Stimulated activated CD8-positive, alpha-beta memory T cell treated with anti-CD3 and anti-CD28 coated beads, Interleukin-2, amount 100 ng/mL, for 48 hours (primary cell): ENCODE measurements around the gene KIF3B.
"Not testable (repeated sequence)": the region's sequence is repeated elsewhere in the genome, so short reads cannot be mapped to it uniquely, and the experiment has no call there.

Experiments used
- DNase-seq, 2 donors: peaks; one replicate each; pipeline ENCODE4 v3.0.0-alpha.2; 2020; ENCODE audit warnings: low read depth in 2 of 2

The KIF3B gene

GRCh38 chr20:32248043-32248442, 29.4 kb upstream of the KIF3B start:
- no peak for DNase-seq

- no peak for DNase-seq
Measured at GRCh38 chr20:32249030-32249738, 28.3 kb upstream of the KIF3B start.

- DNase-seq: no peak
Measured at GRCh38 chr20:32251470-32251869, 26.0 kb upstream of the KIF3B start.

DNA sequence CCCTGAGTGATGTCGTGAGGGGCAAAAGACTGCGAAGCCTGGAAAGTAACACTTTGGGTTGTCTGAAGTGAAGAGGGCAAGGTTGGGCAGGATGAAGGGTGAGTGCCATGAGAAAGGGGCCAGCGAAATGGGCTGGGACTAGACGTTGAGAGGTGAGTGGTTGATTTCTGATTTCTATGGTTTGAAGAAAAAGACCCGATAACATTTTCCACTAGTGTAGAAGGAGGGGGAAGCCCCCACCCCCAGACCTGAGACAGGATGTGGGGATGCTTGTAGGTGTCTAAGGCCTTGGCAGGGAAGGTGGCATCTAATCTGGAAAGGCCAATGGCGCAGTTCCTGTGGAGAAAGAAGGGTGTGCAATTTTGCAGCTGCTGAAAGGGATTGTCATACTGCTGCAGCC, 25.3 kb upstream of the KIF3B start:
- peak; percentile 74 to 83 for DNase-seq

DNA sequence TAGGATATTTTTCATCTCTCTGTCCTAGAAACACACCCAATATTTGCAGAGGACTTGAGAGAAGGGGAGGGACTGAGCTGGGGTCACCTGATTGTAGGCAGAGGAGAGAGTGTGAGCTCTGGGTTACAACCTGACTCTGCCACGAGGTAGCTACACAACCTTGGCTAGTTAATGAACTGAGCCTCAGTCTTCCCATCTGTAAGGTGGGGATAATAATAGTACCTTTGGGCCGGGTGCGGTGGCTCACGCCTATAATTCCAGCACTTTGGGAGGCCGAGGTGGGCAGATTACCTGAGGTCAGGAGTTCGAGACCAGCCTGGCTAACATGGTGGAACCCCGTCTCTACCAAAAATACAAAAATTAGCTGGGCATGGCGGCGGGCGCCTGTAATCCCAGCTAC, 16.5 kb upstream of the KIF3B start:
- not testable (repeated sequence) for DNase-seq

DNA sequence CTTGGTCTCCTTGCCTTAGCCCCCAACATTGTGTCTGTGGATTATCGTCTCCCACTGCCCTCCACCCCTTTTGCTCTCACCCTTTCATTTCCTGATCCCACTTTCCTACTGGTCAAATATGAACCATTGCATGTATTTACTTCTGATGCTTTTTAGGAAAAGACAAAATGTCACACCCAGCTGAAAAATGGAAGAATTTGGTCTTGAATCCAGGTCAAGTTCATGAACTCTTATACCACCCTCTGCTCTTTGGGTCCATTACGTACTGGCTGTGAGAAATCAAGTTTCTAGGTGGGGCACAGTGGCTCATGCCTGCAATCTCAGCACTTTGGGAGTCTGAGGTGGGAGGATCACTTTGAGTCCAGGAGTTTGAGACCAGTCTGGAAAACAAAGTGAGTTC, 15.8 kb upstream of the KIF3B start:
- no peak for DNase-seq

DNA sequence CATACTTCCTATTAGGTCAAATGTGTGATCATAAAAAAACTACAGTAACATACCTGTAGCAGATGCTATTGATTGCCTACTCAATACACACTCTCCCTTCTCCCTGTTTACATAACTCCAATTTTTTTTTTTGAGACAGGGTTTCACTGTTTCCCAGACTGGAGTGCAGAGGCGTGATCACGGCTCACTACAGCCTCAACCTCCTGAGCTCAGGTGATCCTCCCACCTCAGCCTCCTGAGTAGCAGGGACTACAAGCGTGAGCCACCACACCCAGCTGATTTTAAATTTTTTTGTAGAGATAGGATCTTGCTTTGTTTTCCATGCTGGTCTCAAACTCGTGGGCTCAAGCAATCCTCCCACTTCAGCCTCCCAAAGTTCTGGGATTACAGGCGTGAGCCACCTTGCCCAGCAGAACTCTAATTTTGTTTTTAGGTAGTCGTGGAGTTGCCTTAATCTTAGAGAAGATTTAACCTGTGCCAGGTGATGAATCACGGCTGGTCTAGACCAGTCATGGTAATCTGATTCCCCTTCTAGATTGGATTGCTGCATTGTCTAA, 14.0 kb upstream of the KIF3B start:
- DNase-seq: no peak

DNA sequence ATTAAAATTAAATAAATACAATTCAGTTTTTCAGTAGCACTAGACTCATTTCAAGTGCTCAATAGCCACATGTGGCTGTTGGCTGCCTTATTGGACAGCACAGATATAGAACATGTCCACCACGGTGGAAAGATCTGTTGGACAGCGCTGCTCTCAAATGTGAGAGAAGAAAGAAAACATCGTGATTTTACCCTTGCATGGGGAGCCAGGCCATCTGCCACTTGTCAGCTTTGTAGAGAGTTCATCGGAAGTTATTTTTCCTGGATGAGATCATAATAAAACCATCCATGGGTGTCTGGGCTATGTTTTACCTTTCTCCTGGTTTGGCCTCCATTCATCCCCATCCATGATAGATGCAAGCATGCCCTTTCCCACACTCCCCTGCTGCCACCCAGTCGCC, 5.8 kb upstream of the KIF3B start:
- no peak for DNase-seq

GRCh38 chr20:32274359-32274758, 3.1 kb upstream of the KIF3B start:
- no peak for DNase-seq

DNA sequence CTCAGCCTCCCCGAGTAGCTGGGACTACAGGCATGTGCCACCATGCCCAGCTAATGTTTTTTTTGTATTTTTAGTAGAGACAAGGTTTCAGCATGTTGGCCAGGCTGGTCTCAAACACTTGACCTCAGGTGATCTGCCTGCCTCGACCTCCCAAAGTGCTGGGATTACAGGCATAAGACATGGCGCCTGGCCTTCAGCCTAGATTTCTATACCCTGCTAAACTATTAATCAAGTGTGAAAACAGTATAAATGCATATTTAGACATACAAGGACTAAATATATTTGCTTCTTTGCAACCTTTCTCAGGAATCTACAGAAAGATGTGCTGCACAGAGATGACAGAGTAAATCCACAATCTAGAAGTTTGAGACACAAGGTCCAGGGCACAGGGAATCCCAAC, 2.3 kb upstream of the KIF3B start:
- DNase-seq: not testable (repeated sequence)

DNA sequence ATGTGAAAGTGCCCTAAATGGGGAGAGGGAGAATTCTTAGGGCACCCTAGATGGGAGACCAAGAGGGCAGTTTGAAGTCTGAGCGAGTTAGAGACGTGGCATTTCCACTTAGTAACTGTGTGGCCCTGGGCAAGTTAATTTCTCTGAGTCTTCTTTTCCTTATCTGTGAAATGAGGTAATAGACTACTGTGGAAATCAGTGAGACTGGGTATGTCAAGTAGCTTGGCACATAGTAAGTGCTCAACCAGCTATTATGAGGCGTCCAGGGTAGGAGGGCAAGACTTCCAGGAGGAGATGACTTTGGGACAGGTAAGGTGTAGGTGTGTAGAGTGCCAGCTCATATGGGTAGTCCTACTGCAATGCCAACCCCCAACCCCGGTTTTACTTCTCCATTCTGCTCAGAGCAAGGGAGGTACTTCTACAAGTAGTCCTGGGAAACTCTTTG, 770 bp downstream of the KIF3B start:
- DNase-seq: no peak

- DNase-seq: peak in 1 of 2 donors; percentile 11
Measured at GRCh38 chr20:32281711-32282110, 4.3 kb downstream of the KIF3B start.

DNA sequence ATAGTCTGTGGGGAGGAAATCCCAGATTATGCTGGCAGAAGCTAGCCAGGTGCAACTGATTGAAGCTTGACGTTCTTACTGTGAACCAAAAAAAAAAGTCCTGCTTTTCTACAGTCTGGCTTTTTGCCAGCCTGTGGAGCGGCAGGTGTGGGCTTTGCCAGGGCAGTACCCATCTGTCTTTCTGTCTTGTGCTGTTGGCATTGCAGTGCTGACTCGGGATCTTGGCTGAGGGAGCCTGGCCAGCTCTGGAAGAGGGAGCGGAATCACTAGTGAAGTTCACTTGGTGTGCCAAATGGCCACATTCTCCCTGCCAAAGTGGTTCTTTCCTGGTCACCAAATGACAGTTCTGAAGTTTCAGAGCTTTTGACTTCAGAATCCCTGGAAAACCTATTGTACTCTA, 5.0 kb downstream of the KIF3B start:
- no peak for DNase-seq

DNA sequence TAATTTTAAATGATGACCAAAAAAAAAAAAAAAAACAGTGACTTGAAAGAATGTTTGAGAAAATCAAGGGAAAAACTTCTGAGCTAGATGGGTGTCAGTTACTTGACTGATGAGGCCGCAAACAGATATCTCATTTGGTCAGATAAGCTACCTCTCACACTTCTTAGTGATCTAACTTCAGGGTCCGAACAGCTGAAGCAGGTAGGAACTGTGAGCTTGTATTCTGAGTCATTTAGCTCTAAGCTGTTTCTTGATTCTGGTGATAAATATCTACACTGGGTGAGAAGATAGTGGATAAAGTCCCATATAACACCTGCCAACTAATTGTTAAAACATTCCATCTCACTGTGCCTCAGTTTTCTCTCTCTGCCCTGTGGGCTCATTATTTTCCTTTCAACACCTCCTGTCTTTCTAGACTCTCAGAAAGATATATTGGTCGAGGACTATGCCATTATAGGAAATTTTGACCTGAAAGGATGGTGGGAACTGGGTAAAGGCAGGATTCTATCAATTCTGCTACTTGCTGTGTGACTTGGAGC, 7.7 kb downstream of the KIF3B start:
- no peak for DNase-seq

DNA sequence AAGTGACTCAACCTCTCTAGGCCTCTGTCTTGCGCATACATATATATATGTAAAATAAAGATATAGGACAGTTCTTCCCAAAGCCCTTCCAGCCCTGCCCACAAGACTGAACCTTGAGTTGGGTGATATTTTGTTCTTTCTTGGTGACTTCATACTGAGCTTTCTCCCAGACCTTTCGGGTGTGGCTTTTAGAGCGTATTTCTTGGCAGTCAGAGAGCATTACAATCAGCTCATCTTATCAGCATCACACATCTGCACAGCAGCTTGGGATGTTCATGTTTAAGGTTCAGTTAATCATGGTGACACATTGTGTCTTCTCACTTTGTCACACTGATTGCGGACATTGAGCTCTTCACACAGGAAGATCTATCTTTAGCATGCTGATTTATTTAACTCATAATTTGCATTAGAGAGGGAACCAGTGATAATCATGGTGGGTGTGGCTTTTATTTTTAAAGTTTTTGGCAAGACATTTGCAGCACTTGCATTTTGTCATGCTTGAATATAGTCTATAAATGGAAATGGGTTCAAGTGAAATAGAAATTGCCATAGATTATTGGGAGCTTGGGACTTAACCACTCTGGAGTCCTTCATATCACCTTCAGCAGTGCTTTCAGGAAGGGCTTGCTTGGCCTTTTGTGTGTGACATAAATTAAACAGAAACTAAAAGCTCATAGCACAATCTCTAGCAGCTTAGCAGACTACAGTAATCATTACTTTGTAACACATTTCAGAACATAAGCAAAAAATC, 8.3 kb downstream of the KIF3B start:
- peak; percentile 17 to 29 for DNase-seq

- no peak for DNase-seq
Measured at GRCh38 chr20:32287231-32287638, 9.8 kb downstream of the KIF3B start.

- DNase-seq: no peak
Measured at GRCh38 chr20:32288225-32288849, 10.9 kb downstream of the KIF3B start.

GRCh38 chr20:32289299-32289660, 11.8 kb downstream of the KIF3B start:
- DNase-seq: not testable (repeated sequence)

DNA sequence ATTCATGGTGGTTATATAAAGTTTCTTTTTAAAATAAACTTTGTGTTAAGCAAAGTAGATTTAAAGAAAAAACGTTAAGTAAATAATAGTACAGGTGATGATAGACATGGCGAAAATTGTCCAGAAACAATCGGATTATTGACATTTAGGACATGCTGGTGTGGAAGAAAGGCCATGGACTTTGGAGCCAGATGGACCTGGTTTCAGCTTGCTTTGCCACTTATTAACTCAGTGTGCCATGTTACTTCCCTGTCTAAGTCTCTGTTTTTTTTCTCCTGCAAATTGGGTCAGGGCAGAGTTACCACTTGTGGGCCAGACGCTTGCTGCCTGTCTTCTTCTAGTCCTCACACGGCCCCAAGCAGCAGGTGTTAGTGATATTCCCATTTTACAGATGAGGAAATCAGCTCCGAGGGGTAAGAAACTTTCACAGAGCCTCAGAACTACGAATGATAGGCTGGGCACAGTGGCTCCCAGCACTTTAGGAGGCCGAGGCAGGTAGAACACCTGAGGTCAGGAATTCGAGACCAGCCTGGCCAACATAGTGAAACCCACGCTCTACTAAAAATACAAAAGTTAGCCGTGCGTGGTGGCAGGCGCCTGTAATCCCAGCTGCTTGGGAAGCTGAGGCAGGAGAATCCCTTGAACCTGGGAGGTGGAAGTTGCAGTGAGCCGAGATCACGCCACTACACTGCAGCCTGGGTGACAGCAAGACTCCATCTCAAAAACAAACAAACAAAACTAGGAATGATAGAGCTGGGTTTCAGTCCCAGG, 12.4 kb downstream of the KIF3B start:
- DNase-seq: no peak

GRCh38 chr20:32291166-32291565, 13.7 kb downstream of the KIF3B start:
- no peak for DNase-seq

DNA sequence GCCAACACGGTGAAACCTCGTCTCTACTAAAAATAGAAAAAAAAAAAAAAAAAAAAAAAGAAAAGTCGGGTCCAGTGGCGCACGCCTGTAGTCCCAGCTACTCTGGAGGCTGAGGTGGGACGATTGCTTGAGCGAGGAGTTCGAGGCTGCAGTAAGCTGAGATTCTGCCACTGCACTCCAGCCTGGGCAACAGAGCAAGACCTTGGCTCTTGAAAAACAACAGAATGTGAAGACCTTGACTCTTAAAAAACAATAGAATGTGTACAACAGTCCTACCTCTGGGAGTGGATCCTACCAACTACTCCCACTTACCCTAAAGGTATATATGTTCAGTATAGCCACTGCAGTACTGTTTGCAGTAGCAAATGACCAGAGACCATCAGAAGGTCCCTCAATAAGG, 15.1 kb downstream of the KIF3B start:
- no peak for DNase-seq

GRCh38 chr20:32294071-32294470, 16.6 kb downstream of the KIF3B start:
- DNase-seq: no peak
